ENCODE results near the gene OPALIN. TPM values are rescaled to one million over a fixed set of nuclear protein-coding genes. Genes with fewer than 3 reads are reported as not detected.
A peak's percentile ranks its signal among the peaks of the same experiment; 100 is the strongest.

The OPALIN gene, protein sequence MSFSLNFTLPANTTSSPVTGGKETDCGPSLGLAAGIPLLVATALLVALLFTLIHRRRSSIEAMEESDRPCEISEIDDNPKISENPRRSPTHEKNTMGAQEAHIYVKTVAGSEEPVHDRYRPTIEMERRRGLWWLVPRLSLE
- total RNA-seq (2013; cell fraction: nucleolus; rRNA removed), result not detected in 2 replicates
- total RNA-seq (2014; rRNA removed) (not detected in 2 replicates), total RNA-seq (2014; rRNA removed; fragmentation: Illumina TruSeq; extraction: Trizol) (not detected in 2 replicates), total RNA-seq (2021) (not detected in 2 replicates), polyA plus RNA-seq (2011; rRNA removed) (not detected in 2 replicates), polyA plus RNA-seq (2014; fragmentation: Illumina TruSeq; extraction: Trizol) (not detected in 2 replicates), polyA plus RNA-seq (2014; fragmentation: Nextera tagmentation; extraction: Ambion mirVana) (not detected), polyA plus RNA-seq (2014; rRNA removed) (not detected in 2 replicates), polyA plus RNA-seq (2016; fragmentation: Nextera tagmentation; extraction: Ambion mirVana) (not detected), polyA minus RNA-seq (2011; rRNA and poly(A)+ RNA removed) (not detected in 2 replicates), Bru-seq, nascent RNA (not detected), BruChase-seq, experiment 1, labeled RNA remaining after a 6-hour chase (percentile 6 among the genes with signal in this experiment), BruChase-seq, experiment 2, labeled RNA remaining after a 2-hour chase (not detected)
- polyA plus RNA-seq (2011; ENCODE audit: low read depth), result not detected
- not detected in 2 replicates for polyA plus RNA-seq (2011; cell fraction: cytosol; rRNA removed)
- not detected in 2 replicates for polyA plus RNA-seq (2011; cell fraction: nucleus; rRNA removed)
- polyA plus RNA-seq (2012), result not detected in 2 replicates
- not detected in 2 replicates for polyA minus RNA-seq (2011; cell fraction: cytosol; rRNA and poly(A)+ RNA removed)
- not detected in 2 replicates for polyA minus RNA-seq (2011; cell fraction: nucleus; rRNA and poly(A)+ RNA removed)
- long read RNA-seq, experiment 1, result 0 reads
- long read RNA-seq, experiment 2, result 0 reads

DNA sequence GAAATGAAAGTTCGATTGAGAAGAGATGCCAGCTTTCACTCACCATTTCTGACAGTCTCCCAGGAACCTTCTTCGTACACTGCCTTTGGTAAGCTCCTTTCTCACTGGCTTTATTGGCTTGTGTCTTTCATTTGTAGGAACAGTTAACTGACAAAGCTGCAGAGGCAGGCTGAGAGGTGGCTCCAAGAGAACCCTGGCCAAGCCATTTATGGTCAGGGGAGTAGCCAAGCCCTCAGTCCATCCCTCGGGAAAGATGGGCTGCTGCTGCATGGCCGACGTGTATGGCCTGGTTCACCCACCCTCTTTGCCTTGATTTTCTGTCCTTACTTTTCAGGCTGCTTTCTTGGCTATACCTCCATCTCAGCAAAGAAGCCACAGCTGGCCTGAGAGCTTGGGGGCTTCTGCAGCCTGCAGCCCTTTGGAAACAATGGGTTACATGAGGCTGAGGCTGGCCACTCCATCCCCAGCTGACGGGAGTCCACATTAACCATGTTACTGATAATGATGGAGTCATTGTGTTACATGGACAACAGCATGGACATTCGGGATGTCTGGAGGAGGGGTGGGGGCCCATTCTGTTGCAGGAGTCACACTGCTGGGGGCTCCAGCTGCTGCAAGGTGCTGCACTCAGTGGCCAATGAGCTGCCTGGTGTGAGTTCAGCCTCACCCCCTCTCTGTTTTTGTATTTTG lies at the start of gene OPALIN:
TSS of gene OPALIN (minus strand) at position 152 of the 690 bp plus-strand sequence. CDS start at position 46, 106 bp downstream.
- Histone ChIP-seq H3K4me3 (no peak within 1 kb of the TSS), H3K27ac (ENCODE audit: control insufficient read depth, insufficient read depth) (no peak within 1 kb of the TSS), H3K27me3 (replicated peaks in 1 of 2; ENCODE audit: control insufficient read depth in 2 of 2, insufficient read depth in 2 of 2, low read length in 1 of 2) (peaks cover 2 to 6% of the 10 kb centered on the region in 2 experiments; a peak in 3 of 4 replicates), H3K9me3 (replicated peaks; ENCODE audit: control insufficient read depth, insufficient read depth, low read length) (no peaks in the 10 kb centered on the region), H2AFZ (ENCODE audit: control insufficient read depth, low read depth, low read length) (no peak within 1 kb of the TSS), H3K79me2 (ENCODE audit: control insufficient read depth, insufficient read depth, low read length) (no peaks in the 10 kb centered on the region), H3K4me1 (ENCODE audit: control insufficient read depth, insufficient read depth, low read length) (no peaks in the 10 kb centered on the region), H3K36me3 (ENCODE audit: control insufficient read depth in 2 of 2, insufficient read depth in 2 of 2, low read length in 1 of 2) (no peaks in the 10 kb centered on the region), H3K9ac (ENCODE audit: control insufficient read depth, insufficient read depth, low read length) (no peak within 1 kb of the TSS), H3K4me2 (ENCODE audit: control insufficient read depth, insufficient read depth) (no peak within 1 kb of the TSS), H4K20me1 (ENCODE audit: control insufficient read depth, insufficient read depth) (no peaks in the 10 kb centered on the region)
- BruUV-seq (replicated peaks), result no TSS peak
- TF ChIP-seq, protein P1, sequence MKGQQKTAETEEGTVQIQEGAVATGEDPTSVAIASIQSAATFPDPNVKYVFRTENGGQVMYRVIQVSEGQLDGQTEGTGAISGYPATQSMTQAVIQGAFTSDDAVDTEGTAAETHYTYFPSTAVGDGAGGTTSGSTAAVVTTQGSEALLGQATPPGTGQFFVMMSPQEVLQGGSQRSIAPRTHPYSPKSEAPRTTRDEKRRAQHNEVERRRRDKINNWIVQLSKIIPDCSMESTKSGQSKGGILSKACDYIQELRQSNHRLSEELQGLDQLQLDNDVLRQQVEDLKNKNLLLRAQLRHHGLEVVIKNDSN (IDR thresholded peaks at IDR 0.05; ENCODE audit: borderline replicate concordance, extremely low read length, insufficient read depth, low read depth, low read length), result no peak
- TF ChIP-seq SMARCA5 (IDR thresholded peaks at IDR 0.05) (no peak), ZNF24 (IDR thresholded peaks at IDR 0.05) (no peak), SIN3A (IDR thresholded peaks at IDR 0.05; ENCODE audit: low read depth, low read length) (no peak), PML (IDR thresholded peaks at IDR 0.05; ENCODE audit: low read length) (no peak)
- ATAC-seq, result no peak
- WGBS (ENCODE audit: insufficient coverage, insufficient replicate concordance, low lambda C conversion rate, missing lambda C conversion rate), result 34% methylated on average over 7 of the region's 7 CpGs
- CTCF ChIA-PET, result interaction anchor here (0.9 to 1.4 kb wide), 3 partner anchors 12 to 130 kb away, joined by 3 to 4 read pairs (median 4); no protein-coding TSS in a partner anchor
- intact Hi-C loops (cut with micrococcal nuclease; ENCODE audit: unreplicated experiment), result no loop called here
- POLR2A ChIA-PET, result no interaction called here
- RAD21 ChIA-PET (ENCODE audit: unreplicated experiment), result no interaction called here
- SMC1A ChIA-PET (ENCODE audit: uncharacterized antibody, unreplicated experiment), result interaction anchor here (1.0 kb wide), 1 partner anchor 34 kb away, joined by 3 read pairs; no protein-coding TSS in a partner anchor
- DNase-seq (ENCODE audit: low read depth, low spot score), result no peak
- FAIRE-seq, result no peak
- in situ Hi-C loops (cut with MboI), result no loop called here

All from GM12878 (cell line).